HL-60 (cell line): ENCODE data around the gene PITX1.

Experiments
- POLR2AphosphoS5 ChIP-seq: IDR thresholded peaks from 2 replicates; pipeline ENCODE4 v1.6.1; 2012; ENCODE audit warnings: low read depth
- TF ChIP-seq, protein P1 (sequence below): IDR thresholded peaks from one replicate; pipeline ENCODE4 v1.5.1; 2011; ENCODE audit warnings: low read length, control low read depth, inconsistent platforms; ENCODE audit not compliant: insufficient read depth

DNA sequence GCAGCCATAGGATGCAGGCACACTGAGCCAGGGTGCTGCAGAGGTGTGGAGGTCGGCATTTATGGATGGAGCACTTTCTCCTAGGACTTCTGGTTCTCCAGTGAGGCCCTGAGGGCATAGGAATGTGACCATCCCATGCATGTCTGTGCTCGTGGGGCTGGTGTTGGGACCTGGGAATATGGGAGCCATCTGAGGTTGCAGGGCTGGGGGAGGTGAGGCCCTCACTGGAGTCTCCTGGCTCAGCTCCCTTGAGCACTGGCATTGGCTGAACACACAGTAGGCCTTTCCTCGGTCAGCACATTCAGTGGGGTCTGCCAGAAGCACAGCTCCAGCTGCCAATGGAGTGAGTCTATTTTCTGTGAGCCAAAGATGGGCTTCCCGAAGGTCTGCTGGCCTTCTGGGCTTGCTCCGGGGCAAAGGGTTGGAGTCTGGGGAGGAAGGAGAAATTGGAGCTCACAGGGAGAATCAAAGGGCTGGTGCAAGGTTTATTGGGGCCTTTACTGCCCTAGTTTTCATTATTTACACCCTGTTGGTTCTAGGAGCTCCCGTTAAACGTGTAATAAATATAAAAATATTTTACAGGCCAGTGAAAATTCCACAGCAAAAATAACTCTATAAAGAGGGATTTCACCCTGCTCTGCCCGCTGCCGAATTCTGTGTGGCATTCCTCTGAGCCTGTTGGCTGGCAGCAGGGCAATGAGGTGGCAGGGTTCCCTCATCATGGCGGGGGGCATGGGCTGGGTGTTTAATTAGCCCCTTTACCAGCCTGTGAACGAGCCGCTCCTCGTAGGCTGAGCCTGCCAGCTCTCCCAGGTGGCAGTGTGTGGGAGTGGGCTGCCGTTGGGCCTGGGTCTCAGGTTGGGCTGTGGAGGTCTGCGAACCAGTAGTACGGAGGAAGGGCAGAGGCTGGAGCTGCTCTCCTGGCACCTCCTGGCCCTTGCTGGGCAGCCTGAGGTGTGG lies 31.6 kb upstream of the PITX1 start:
- TF ChIP-seq, protein P1, sequence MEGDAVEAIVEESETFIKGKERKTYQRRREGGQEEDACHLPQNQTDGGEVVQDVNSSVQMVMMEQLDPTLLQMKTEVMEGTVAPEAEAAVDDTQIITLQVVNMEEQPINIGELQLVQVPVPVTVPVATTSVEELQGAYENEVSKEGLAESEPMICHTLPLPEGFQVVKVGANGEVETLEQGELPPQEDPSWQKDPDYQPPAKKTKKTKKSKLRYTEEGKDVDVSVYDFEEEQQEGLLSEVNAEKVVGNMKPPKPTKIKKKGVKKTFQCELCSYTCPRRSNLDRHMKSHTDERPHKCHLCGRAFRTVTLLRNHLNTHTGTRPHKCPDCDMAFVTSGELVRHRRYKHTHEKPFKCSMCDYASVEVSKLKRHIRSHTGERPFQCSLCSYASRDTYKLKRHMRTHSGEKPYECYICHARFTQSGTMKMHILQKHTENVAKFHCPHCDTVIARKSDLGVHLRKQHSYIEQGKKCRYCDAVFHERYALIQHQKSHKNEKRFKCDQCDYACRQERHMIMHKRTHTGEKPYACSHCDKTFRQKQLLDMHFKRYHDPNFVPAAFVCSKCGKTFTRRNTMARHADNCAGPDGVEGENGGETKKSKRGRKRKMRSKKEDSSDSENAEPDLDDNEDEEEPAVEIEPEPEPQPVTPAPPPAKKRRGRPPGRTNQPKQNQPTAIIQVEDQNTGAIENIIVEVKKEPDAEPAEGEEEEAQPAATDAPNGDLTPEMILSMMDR, result no peak
- TF ChIP-seq POLR2AphosphoS5, result no peak
